SK-N-SH treated with all-trans-retinoic acid at 6 μM for 48 hours (cell line): ENCODE results near the gene SAMD1.

Experiments used
- ARNTL ChIP-seq: fragments of 450-650 bp; formaldehyde crosslinking; IDR thresholded peaks from 2 replicates; pipeline ENCODE4 v1.5.0; 2020; ENCODE audit warnings: low read depth, mild to moderate bottlenecking, moderate library complexity, borderline replicate concordance
- CSDC2 ChIP-seq: fragments of 250-450 bp; sonication (Bioruptor Pico); IDR thresholded peaks from 2 replicates; pipeline ENCODE4 v1.5.0; 2020; ENCODE audit warnings: mild to moderate bottlenecking, moderate library complexity
- POU6F1 ChIP-seq: fragments of 250-450 bp; sonication (Bioruptor Pico); IDR thresholded peaks from 2 replicates; pipeline ENCODE4 v1.8.0; 2021; ENCODE audit warnings: low read depth, mild to moderate bottlenecking, moderate library complexity, borderline replicate concordance
- RARB ChIP-seq: fragments of 250-450 bp; sonication (Bioruptor Pico); IDR thresholded peaks from 2 replicates; pipeline ENCODE4 v1.8.0; 2021; ENCODE audit warnings: mild to moderate bottlenecking, moderate library complexity
- TSHZ2 ChIP-seq: fragments of 250-450 bp; sonication (Bioruptor Pico); IDR thresholded peaks from 2 replicates; pipeline ENCODE4 v1.5.0; 2020; ENCODE audit warnings: mild to moderate bottlenecking, moderate library complexity

GRCh38 chr19:14114439-14114838, 23.9 kb upstream of the SAMD1 start:
- no peak for TF ChIP-seq RARB (CRISPR knock-in tag)
- TF ChIP-seq CSDC2 (CRISPR knock-in tag): no peak
- TF ChIP-seq POU6F1 (CRISPR knock-in tag): no peak
- TF ChIP-seq ARNTL (CRISPR knock-in tag): no peak
- TF ChIP-seq TSHZ2 (CRISPR knock-in tag): no peak
